WTC11 (cell line): ENCODE results near the gene DYNLL1. TPM values are rescaled to one million over a fixed set of nuclear protein-coding genes. Genes with fewer than 3 reads are reported as not detected.

Source experiments
- ATAC-seq: fragments of 200-7000 bp; cut with Tn5 transposase; 2 replicates; pipeline ENCODE4 v1.10.0; 2021; ENCODE audit warnings: mild to moderate bottlenecking, moderate library complexity
- CTCF ChIA-PET: fragments of 300-600 bp; sonication (Branson Sonifier 250); formaldehyde crosslinking; loops from one replicate; lab custom pipeline; 2021; ENCODE audit warnings: antibody characterized with exemption; lab: Charles Lee
- POLR2A ChIA-PET: fragments of 350-600 bp; sonication (Branson Sonifier 250); formaldehyde crosslinking; loops from one replicate; lab custom pipeline; 2021; ENCODE audit warnings: antibody characterized with exemption; lab: Charles Lee
- DNase-seq: peaks from one replicate; pipeline ENCODE4 v3.0.0; 2021; ENCODE audit warnings: low spot score
- H3K27ac Mint-ChIP-seq: 2 replicates; pipeline ENCODE4 v1.8.0; 2021; ENCODE audit warnings: mixed read lengths
- H3K27me3 Mint-ChIP-seq: 2 replicates; pipeline ENCODE4 v1.8.0; 2021; ENCODE audit warnings: low read depth, mild to moderate bottlenecking, moderate library complexity, mixed read lengths
- H3K36me3 Mint-ChIP-seq: 2 replicates; pipeline ENCODE4 v1.8.0; 2021; ENCODE audit warnings: mixed read lengths
- H3K4me1 Mint-ChIP-seq: 2 replicates; pipeline ENCODE4 v1.8.0; 2022; ENCODE audit warnings: mixed read lengths
- H3K4me3 Mint-ChIP-seq: 2 replicates; pipeline ENCODE4 v1.8.0; 2021; ENCODE audit warnings: mild to moderate bottlenecking, moderate library complexity, mixed read lengths
- H3K9me3 Mint-ChIP-seq: 2 replicates; pipeline ENCODE4 v1.8.0; 2021; ENCODE audit warnings: mixed read lengths
- AFF4 ChIP-seq: sonication (generic); formaldehyde crosslinking; IDR thresholded peaks from 2 replicates; pipeline ENCODE4 v1.8.1; 2023; ENCODE audit warnings: mild to moderate bottlenecking, missing genetic modification reagents, borderline replicate concordance
- CDX4 ChIP-seq: fragments of 250-450 bp; sonication (Bioruptor Pico); IDR thresholded peaks from 2 replicates; pipeline ENCODE4 v1.9.0; 2021; ENCODE audit warnings: moderate library complexity, mild to moderate bottlenecking, inconsistent platforms, borderline replicate concordance
- FOXJ3 ChIP-seq: sonication (generic); formaldehyde crosslinking; IDR thresholded peaks from 2 replicates; pipeline ENCODE4 v1.9.0; 2021; ENCODE audit warnings: missing genetic modification reagents, mild to moderate bottlenecking, borderline replicate concordance
- IRF2 ChIP-seq: sonication (generic); formaldehyde crosslinking; IDR thresholded peaks from 2 replicates; pipeline ENCODE4 v1.8.0; 2022; ENCODE audit warnings: low read depth, missing genetic modification reagents, borderline replicate concordance
- JAZF1 ChIP-seq: fragments of 250-450 bp; sonication (Bioruptor Pico); IDR thresholded peaks from 2 replicates; pipeline ENCODE4 v1.9.0; 2021; ENCODE audit warnings: moderate library complexity, mild to moderate bottlenecking, inconsistent platforms
- MLX ChIP-seq: sonication (generic); formaldehyde crosslinking; IDR thresholded peaks from 2 replicates; pipeline ENCODE4 v1.8.1; 2023; ENCODE audit warnings: mild to moderate bottlenecking, missing genetic modification reagents, moderate library complexity
- NFATC4 ChIP-seq: fragments of 250-450 bp; sonication (Bioruptor Pico); IDR thresholded peaks from 2 replicates; pipeline ENCODE4 v1.9.0; 2021; ENCODE audit warnings: mild to moderate bottlenecking
- OVOL2 ChIP-seq: fragments of 250-450 bp; sonication (Bioruptor Pico); IDR thresholded peaks from 2 replicates; pipeline ENCODE4 v1.9.0; 2021; ENCODE audit warnings: mild to moderate bottlenecking, borderline replicate concordance
- PREB ChIP-seq: sonication (generic); formaldehyde crosslinking; IDR thresholded peaks from 2 replicates; pipeline ENCODE4 v1.8.1; 2022; ENCODE audit warnings: mild to moderate bottlenecking, missing genetic modification reagents, moderate library complexity, borderline replicate concordance
- SOX15 ChIP-seq: fragments of 250-450 bp; sonication (Bioruptor Pico); IDR thresholded peaks from 2 replicates; pipeline ENCODE4 v1.9.0; 2021; ENCODE audit warnings: mild to moderate bottlenecking
- STAT6 ChIP-seq: sonication (generic); formaldehyde crosslinking; conservative IDR thresholded peaks from 2 replicates; pipeline ENCODE4 v1.8.1; 2023; ENCODE audit warnings: mild to moderate bottlenecking, low read depth, missing genetic modification reagents, moderate library complexity
- TCF7 ChIP-seq: sonication (generic); formaldehyde crosslinking; IDR thresholded peaks from 2 replicates; pipeline ENCODE4 v1.8.0; 2022; ENCODE audit warnings: mild to moderate bottlenecking, low read depth, missing genetic modification reagents, moderate library complexity
- TP53 ChIP-seq: sonication (generic); formaldehyde crosslinking; IDR thresholded peaks from 2 replicates; pipeline ENCODE4 v1.8.1; 2023; ENCODE audit warnings: mild to moderate bottlenecking, missing genetic modification reagents
- ZBTB43 ChIP-seq: sonication (generic); formaldehyde crosslinking; IDR thresholded peaks from 2 replicates; pipeline ENCODE4 v1.8.1; 2023; ENCODE audit warnings: mild to moderate bottlenecking, missing genetic modification reagents
- ZNF138 ChIP-seq: sonication (generic); formaldehyde crosslinking; conservative IDR thresholded peaks from 2 replicates; pipeline ENCODE4 v1.8.1; 2022; ENCODE audit warnings: mild to moderate bottlenecking, moderate library complexity, missing genetic modification reagents
- ZNF263 ChIP-seq: sonication (generic); formaldehyde crosslinking; IDR thresholded peaks from 2 replicates; pipeline ENCODE4 v1.8.1; 2022; ENCODE audit warnings: low read depth, mild to moderate bottlenecking, moderate library complexity, missing genetic modification reagents
- ZNF317 ChIP-seq: sonication (generic); formaldehyde crosslinking; IDR thresholded peaks from 2 replicates; pipeline ENCODE4 v1.8.1; 2023; ENCODE audit warnings: low read depth, mild to moderate bottlenecking, moderate library complexity, missing genetic modification reagents, borderline replicate concordance
- total RNA-seq: library from RNA; stranded (reverse); gene quantifications from 3 replicates; pipeline ENCODE4 v1.2.3, GENCODE V29; 2021
- TF ChIP-seq, protein P1 (sequence below): sonication (generic); formaldehyde crosslinking; IDR thresholded peaks from 2 replicates; pipeline ENCODE4 v1.8.1; 2022; ENCODE audit warnings: mild to moderate bottlenecking, moderate library complexity, missing genetic modification reagents

The DYNLL1 gene
- total RNA-seq, 1 experiment from 2014 or later = 327 TPM

- Mint-ChIP-seq H3K4me1 (peaks cover 10% of the 10 kb centered on the region), H3K36me3 (no peaks in the 10 kb centered on the region), H3K9me3 (no peaks in the 10 kb centered on the region), H3K4me3 (no peak overlapping the region), H3K27ac (peak overlapping the region; percentile 55; the same call in 1 of the 2 replicates), H3K27me3 (no peaks in the 10 kb centered on the region)
- ATAC-seq = peak; percentile 62
- ChIA-PET CTCF (interaction anchor here (0.7 to 1.1 kb wide), 3 partner anchors 10 to 165 kb away, joined by 3 to 5 read pairs (median 3); partner anchors contain the start of genes DYNLL1 and SRSF9), POLR2A (interaction anchor here (1.0 to 1.5 kb wide), 2 partner anchors 16 to 49 kb away, joined by 3 to 9 read pairs; partner anchors contain the start of gene DYNLL1)
- no peak for DNase-seq
- TF ChIP-seq ZNF317 (CRISPR knock-in tag) (no peak), STAT6 (CRISPR knock-in tag) (no peak), TP53 (CRISPR knock-in tag) (no peak), TCF7 (CRISPR knock-in tag) (no peak), IRF2 (no peak), ZNF138 (no peak), MLX (CRISPR knock-in tag) (no peak), FOXJ3 (CRISPR knock-in tag) (no peak), SOX15 (CRISPR knock-in tag) (no peak), CDX4 (no peak)
- TF ChIP-seq, protein P1, sequence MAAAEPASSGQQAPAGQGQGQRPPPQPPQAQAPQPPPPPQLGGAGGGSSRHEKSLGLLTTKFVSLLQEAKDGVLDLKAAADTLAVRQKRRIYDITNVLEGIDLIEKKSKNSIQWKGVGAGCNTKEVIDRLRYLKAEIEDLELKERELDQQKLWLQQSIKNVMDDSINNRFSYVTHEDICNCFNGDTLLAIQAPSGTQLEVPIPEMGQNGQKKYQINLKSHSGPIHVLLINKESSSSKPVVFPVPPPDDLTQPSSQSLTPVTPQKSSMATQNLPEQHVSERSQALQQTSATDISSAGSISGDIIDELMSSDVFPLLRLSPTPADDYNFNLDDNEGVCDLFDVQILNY = no peak
Observed at GRCh38 chr12:120479458-120479857, 16.5 kb upstream of the DYNLL1 start.

- Mint-ChIP-seq H3K27ac (peak overlapping the region; percentile 55), H3K27me3 (no peaks in the 10 kb centered on the region), H3K9me3 (no peaks in the 10 kb centered on the region)
- no peak for TF ChIP-seq JAZF1 (CRISPR knock-in tag)
- TF ChIP-seq, all 79 proteins: peak for 0
- no peak for DNase-seq
- ATAC-seq = no peak
- CTCF ChIA-PET = interaction anchor here (0.8 to 1.1 kb wide), 2 partner anchors 10 to 16 kb away, joined by 3 to 5 read pairs; partner anchors contain the start of genes DYNLL1 and SRSF9
- Mint-ChIP-seq H3K4me3 (no peak overlapping the region), H3K4me1 (peaks cover 6% of the 10 kb centered on the region), H3K36me3 (no peaks in the 10 kb centered on the region)
- POLR2A ChIA-PET = interaction anchor here (1.0 to 1.5 kb wide), 2 partner anchors 16 to 50 kb away, joined by 3 to 9 read pairs; partner anchors contain the start of gene DYNLL1
Observed at GRCh38 chr12:120480211-120480610, 15.7 kb upstream of the DYNLL1 start.

DNA sequence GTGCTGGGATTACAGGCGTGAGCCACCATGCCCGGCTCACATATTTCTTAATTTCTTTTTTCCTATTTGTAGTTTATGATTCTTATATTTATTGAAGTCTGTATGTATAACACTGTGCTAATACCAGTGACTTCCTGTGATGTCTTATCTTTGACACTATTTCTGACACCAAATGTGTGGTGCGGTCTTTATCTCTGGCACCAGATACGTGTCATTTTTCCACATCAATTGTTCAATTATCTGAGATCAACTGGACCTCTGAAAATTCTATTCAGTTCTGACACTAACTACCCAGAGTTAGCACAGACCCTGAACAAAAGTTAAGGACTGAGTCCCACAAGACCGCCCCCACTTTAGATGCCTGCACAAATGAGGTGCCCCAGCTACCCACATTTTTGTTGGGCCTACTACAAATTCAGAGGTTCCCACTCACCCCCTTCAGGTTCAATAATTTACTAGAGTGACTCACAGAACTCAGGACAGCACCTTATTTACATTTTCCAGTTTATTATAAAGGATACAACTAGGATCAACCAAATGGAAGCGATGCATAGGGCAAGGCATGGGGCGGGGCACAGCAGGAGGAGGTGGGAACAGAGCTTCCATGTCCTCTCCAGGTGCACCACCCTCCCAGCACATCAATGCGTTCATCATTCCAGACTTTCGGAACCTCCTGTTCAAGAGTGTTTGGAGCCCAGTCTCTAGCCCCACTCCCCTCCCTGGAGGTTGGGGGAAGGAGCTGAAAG is 14.7 kb upstream of the DYNLL1 start:
- Mint-ChIP-seq H3K27me3 (no peaks in the 10 kb centered on the region), H3K9me3 (no peaks in the 10 kb centered on the region), H3K27ac (no peak overlapping the region), H3K36me3 (no peaks in the 10 kb centered on the region), H3K4me1 (peaks cover 6% of the 10 kb centered on the region), H3K4me3 (no peak overlapping the region)
- ChIA-PET POLR2A (interaction anchor here (0.6 to 1.2 kb wide), 3 partner anchors 15 to 379 kb away, joined by 3 read pairs; partner anchors contain the start of gene DYNLL1), CTCF (interaction anchor here (0.7 kb wide), 1 partner anchor 28 kb away, joined by 3 read pairs; no protein-coding TSS in a partner anchor)
- no peak for ATAC-seq
- no peak for DNase-seq
- TF ChIP-seq AFF4 (CRISPR knock-in tag) (no peak), OVOL2 (CRISPR knock-in tag) (no peak), ZBTB43 (no peak), PREB (CRISPR knock-in tag) (no peak), ZNF263 (CRISPR knock-in tag) (no peak), NFATC4 (CRISPR knock-in tag) (no peak)
